Calu3 (cell line): Measurements from ENCODE around the gene RGS17. TPM values are rescaled to one million over a fixed set of nuclear protein-coding genes. Genes with fewer than 3 reads are reported as not detected.

Experiments
- BruUV-seq: library from RNA; stranded (reverse); fragments of 400-500 nt; replicated peaks from 2 replicates; lab custom pipeline; 2021; lab: Mats Ljungman, UMichigan
- CTCF ChIA-PET: fragments of 300-600 bp; sonication (Branson Sonifier 250); formaldehyde crosslinking; loops from one replicate; lab custom pipeline; 2022; ENCODE audit warnings: antibody characterized with exemption; lab: Charles Lee
- DNase-seq: peaks from one replicate; pipeline ENCODE4 v3.0.0; 2022
- H3K27ac Mint-ChIP-seq: one replicate; pipeline ENCODE4 v1.8.0; 2022; ENCODE audit warnings: mixed read lengths; ENCODE audit not compliant: unreplicated experiment
- H3K27me3 Mint-ChIP-seq: one replicate; pipeline ENCODE4 v1.8.0; 2022; ENCODE audit warnings: mixed read lengths; ENCODE audit not compliant: unreplicated experiment
- H3K36me3 Mint-ChIP-seq: one replicate; pipeline ENCODE4 v1.8.0; 2022; ENCODE audit warnings: mild to moderate bottlenecking, moderate library complexity, mixed read lengths; ENCODE audit not compliant: insufficient read depth, unreplicated experiment
- H3K4me1 Mint-ChIP-seq: one replicate; pipeline ENCODE4 v1.8.0; 2022; ENCODE audit warnings: mild to moderate bottlenecking, low read depth, mixed read lengths; ENCODE audit not compliant: unreplicated experiment
- H3K4me3 Mint-ChIP-seq: one replicate; pipeline ENCODE4 v1.8.0; 2022; ENCODE audit warnings: mild to moderate bottlenecking, low read depth, moderate library complexity, mixed read lengths; ENCODE audit not compliant: unreplicated experiment
- H3K9me3 Mint-ChIP-seq: one replicate; pipeline ENCODE4 v1.8.0; 2022; ENCODE audit warnings: low read depth, mixed read lengths; ENCODE audit not compliant: unreplicated experiment
- intact Hi-C: fragments of 100-400 bp; cut with micrococcal nuclease; formaldehyde crosslinking; loops from one replicate; pipeline ENCODE4 v1.10.0; 2022; ENCODE audit not compliant: unreplicated experiment
- total RNA-seq: library from RNA; stranded (reverse); gene quantifications from 2 replicates; pipeline ENCODE4 v1.2.3, GENCODE V29; 2022
- TF ChIP-seq, protein P1 (sequence below): fragments of 200-600 bp; IDR thresholded peaks from one replicate; pipeline ENCODE4 v1.8.0; 2022; ENCODE audit warnings: antibody characterized with exemption; ENCODE audit not compliant: unreplicated experiment

RGS17 gene
- total RNA-seq, 1 experiment from 2014 or later: 0.78 TPM

GRCh38 chr6:153108315-153108714, 22.8 kb downstream of the RGS17 start:
- Mint-ChIP-seq H3K4me1 (peaks cover 10% of the 10 kb centered on the region), H3K4me3 (no peak overlapping the region), H3K36me3 (no peaks in the 10 kb centered on the region), H3K27me3 (no peaks in the 10 kb centered on the region), H3K9me3 (peaks cover 9% of the 10 kb centered on the region), H3K27ac (no peak overlapping the region)
- TF ChIP-seq, protein P1, sequence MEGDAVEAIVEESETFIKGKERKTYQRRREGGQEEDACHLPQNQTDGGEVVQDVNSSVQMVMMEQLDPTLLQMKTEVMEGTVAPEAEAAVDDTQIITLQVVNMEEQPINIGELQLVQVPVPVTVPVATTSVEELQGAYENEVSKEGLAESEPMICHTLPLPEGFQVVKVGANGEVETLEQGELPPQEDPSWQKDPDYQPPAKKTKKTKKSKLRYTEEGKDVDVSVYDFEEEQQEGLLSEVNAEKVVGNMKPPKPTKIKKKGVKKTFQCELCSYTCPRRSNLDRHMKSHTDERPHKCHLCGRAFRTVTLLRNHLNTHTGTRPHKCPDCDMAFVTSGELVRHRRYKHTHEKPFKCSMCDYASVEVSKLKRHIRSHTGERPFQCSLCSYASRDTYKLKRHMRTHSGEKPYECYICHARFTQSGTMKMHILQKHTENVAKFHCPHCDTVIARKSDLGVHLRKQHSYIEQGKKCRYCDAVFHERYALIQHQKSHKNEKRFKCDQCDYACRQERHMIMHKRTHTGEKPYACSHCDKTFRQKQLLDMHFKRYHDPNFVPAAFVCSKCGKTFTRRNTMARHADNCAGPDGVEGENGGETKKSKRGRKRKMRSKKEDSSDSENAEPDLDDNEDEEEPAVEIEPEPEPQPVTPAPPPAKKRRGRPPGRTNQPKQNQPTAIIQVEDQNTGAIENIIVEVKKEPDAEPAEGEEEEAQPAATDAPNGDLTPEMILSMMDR: no peak
- DNase-seq: no peak
- CTCF ChIA-PET: no interaction called here
- no TSS peak for BruUV-seq
- intact Hi-C loops: loop anchor here (5.0 kb wide), 1 partner anchor 76 kb away; no protein-coding TSS in a partner anchor

- H3K9me3 Mint-ChIP-seq: no peaks in the 10 kb centered on the region
- no peak for DNase-seq
- CTCF ChIA-PET: no interaction called here
- H3K27ac Mint-ChIP-seq: no peak overlapping the region
- BruUV-seq: no TSS peak
- H3K4me3 Mint-ChIP-seq: no peak overlapping the region
- intact Hi-C loops: loop anchor here (5.0 kb wide), 1 partner anchor 74 kb away; no protein-coding TSS in a partner anchor
- TF ChIP-seq, protein P1: no peak
- H3K4me1 Mint-ChIP-seq: peaks cover 10% of the 10 kb centered on the region
- H3K27me3 Mint-ChIP-seq: no peaks in the 10 kb centered on the region
- H3K36me3 Mint-ChIP-seq: no peaks in the 10 kb centered on the region
Measured at GRCh38 chr6:153106021-153106420, 25.1 kb downstream of the RGS17 start.

GRCh38 chr6:153104220-153104619, 26.9 kb downstream of the RGS17 start:
- Mint-ChIP-seq H3K9me3 (no peaks in the 10 kb centered on the region), H3K4me3 (no peak overlapping the region), H3K27me3 (no peaks in the 10 kb centered on the region), H3K36me3 (no peaks in the 10 kb centered on the region), H3K27ac (no peak overlapping the region), H3K4me1 (peaks cover 10% of the 10 kb centered on the region)
- intact Hi-C loops: no loop called here
- BruUV-seq: no TSS peak
- TF ChIP-seq, protein P1: no peak
- DNase-seq: no peak
- CTCF ChIA-PET: no interaction called here

- H3K36me3 Mint-ChIP-seq: no peaks in the 10 kb centered on the region
- TF ChIP-seq, protein P1: no peak
- H3K27me3 Mint-ChIP-seq: no peaks in the 10 kb centered on the region
- intact Hi-C loops: no loop called here
- H3K4me1 Mint-ChIP-seq: peaks cover 10% of the 10 kb centered on the region
- H3K9me3 Mint-ChIP-seq: no peaks in the 10 kb centered on the region
- no peak overlapping the region for H3K27ac Mint-ChIP-seq
- no peak overlapping the region for H3K4me3 Mint-ChIP-seq
- CTCF ChIA-PET: no interaction called here
- no TSS peak for BruUV-seq
- DNase-seq: no peak
Measured at GRCh38 chr6:153103319-153103655, 27.8 kb downstream of the RGS17 start.
